GM12878 (cell line): ENCODE measurements around the gene TCF7. TPM values are rescaled to one million over a fixed set of nuclear protein-coding genes. Genes with fewer than 3 reads are reported as not detected.

ENCODE experiments used
- ATAC-seq: fragments of 200-7000 bp; cut with Tn5 transposase; 3 replicates; pipeline ENCODE4 v1.9.1; 2020; ENCODE audit warnings: mild to moderate bottlenecking, moderate library complexity
- BruUV-seq: library from RNA; stranded (reverse); fragments of 400-500 nt; replicated peaks from 2 replicates; lab custom pipeline; 2021; lab: Mats Ljungman, UMichigan
- CTCF ChIA-PET: fragments of 300-600 bp; sonication (Branson Sonifier 250); formaldehyde crosslinking; extraction: SDS; loops from one replicate; lab custom pipeline; 2021; ENCODE audit warnings: inconsistent platforms; lab: Yijun Ruan, JAX
- POLR2A ChIA-PET: fragments of 350-600 bp; formaldehyde crosslinking; extraction: SDS; loops from one replicate; lab custom pipeline; 2021; ENCODE audit warnings: inconsistent platforms; lab: Charles Lee
- RAD21 ChIA-PET: fragments of 300-600 bp; sonication (Branson Sonifier 250); formaldehyde crosslinking; loops from one replicate; lab custom pipeline; 2023; ENCODE audit warnings: antibody characterized with exemption; ENCODE audit not compliant: unreplicated experiment; lab: Charles Lee
- SMC1A ChIA-PET: fragments of 300-600 bp; sonication (Branson Sonifier 250); formaldehyde crosslinking; loops from one replicate; lab custom pipeline; 2023; ENCODE audit not compliant: unreplicated experiment, uncharacterized antibody; lab: Charles Lee
- DNase-seq: peaks from one replicate; pipeline ENCODE4 v3.0.0-alpha.2; 2011; ENCODE audit warnings: low read depth, low spot score
- FAIRE-seq: peaks from 3 replicates; lab custom pipeline; 2011; peaks lifted over from hg19 to GRCh38; lab: Jason Lieb, UNC
- H2AFZ ChIP-seq: 2 replicates; pipeline ENCODE4 v1.6.0; 2011; ENCODE audit warnings: low read depth, low read length, control low read depth; ENCODE audit not compliant: control insufficient read depth
- H3K27ac ChIP-seq: 2 replicates; pipeline ENCODE4 v1.5.1; 2011; ENCODE audit warnings: control low read depth; ENCODE audit not compliant: control insufficient read depth, insufficient read depth
- H3K27me3 ChIP-seq, 2 experiments: replicated peaks in 1 of 2; 2 replicates each; pipeline versions ENCODE4 v1.6.0 to v1.6.1; 2011; ENCODE audit warnings: low read length in 1 of 2; ENCODE audit not compliant: control insufficient read depth in 2 of 2, insufficient read depth in 2 of 2
- H3K36me3 ChIP-seq, 2 experiments: 2 replicates each; pipeline ENCODE4 v1.5.1; 2011; ENCODE audit warnings: low read length in 1 of 2; ENCODE audit not compliant: control insufficient read depth in 2 of 2, insufficient read depth in 2 of 2
- H3K4me1 ChIP-seq: 2 replicates; pipeline ENCODE4 v1.6.1; 2011; ENCODE audit warnings: mild to moderate bottlenecking, low read length, moderate library complexity, mixed read lengths; ENCODE audit not compliant: control insufficient read depth, insufficient read depth
- H3K4me2 ChIP-seq: 2 replicates; pipeline ENCODE4 v1.6.0; 2011; ENCODE audit warnings: control low read depth; ENCODE audit not compliant: control insufficient read depth, insufficient read depth
- H3K4me3 ChIP-seq: fragments of 200-600 bp; sonication (generic); 2 replicates; pipeline ENCODE4 v1.5.1; 2016
- H3K79me2 ChIP-seq: 2 replicates; pipeline ENCODE4 v1.6.0; 2011; ENCODE audit warnings: low read length; ENCODE audit not compliant: control insufficient read depth, insufficient read depth
- H3K9ac ChIP-seq: 2 replicates; pipeline ENCODE4 v1.8.0; 2011; ENCODE audit warnings: low read length, control low read depth, mixed read lengths; ENCODE audit not compliant: control insufficient read depth, insufficient read depth
- H3K9me3 ChIP-seq: replicated peaks from 3 replicates; pipeline ENCODE4 v1.5.1; 2011; ENCODE audit warnings: mild to moderate bottlenecking, low read length; ENCODE audit not compliant: control insufficient read depth, insufficient read depth
- H4K20me1 ChIP-seq: 2 replicates; pipeline ENCODE4 v1.6.0; 2011; ENCODE audit not compliant: control insufficient read depth, insufficient read depth
- IKZF1 ChIP-seq: fragments of 450-650 bp; conservative IDR thresholded peaks from 2 replicates; pipeline ENCODE4 v1.6.1; 2017; ENCODE audit warnings: antibody characterized with exemption, mild to moderate bottlenecking
- IKZF2 ChIP-seq, 2 experiments: fragments of 450-650 bp; IDR thresholded peaks; 2 replicates each; pipeline ENCODE4 v1.6.1; 2017; ENCODE audit warnings: mild to moderate bottlenecking in 2 of 2, moderate library complexity in 2 of 2
- JUND ChIP-seq: IDR thresholded peaks from 2 replicates; pipeline ENCODE4 v1.6.1; 2012; ENCODE audit warnings: low read depth, mild to moderate bottlenecking, low read length, improper control_type of control experiment, moderate library complexity
- MYC ChIP-seq: IDR thresholded peaks from 2 replicates; pipeline ENCODE4 v1.6.1; 2011; ENCODE audit warnings: mild to moderate bottlenecking, low read length, moderate library complexity, inconsistent platforms; ENCODE audit not compliant: insufficient read depth, insufficient replicate concordance, insufficient read length, severe bottlenecking
- RAD51 ChIP-seq: fragments of 450-650 bp; IDR thresholded peaks from 2 replicates; pipeline ENCODE4 v1.6.1; 2016; ENCODE audit warnings: moderate library complexity, mild to moderate bottlenecking, inconsistent platforms
- RFX5 ChIP-seq: IDR thresholded peaks from 2 replicates; pipeline ENCODE4 v1.6.1; 2011; ENCODE audit warnings: low read depth, low read length, improper control_type of control experiment
- SMAD1 ChIP-seq: fragments of 450-650 bp; IDR thresholded peaks from 2 replicates; pipeline ENCODE4 v1.6.1; 2018; ENCODE audit warnings: mild to moderate bottlenecking, low read depth; ENCODE audit not compliant: partially characterized antibody
- SMC3 ChIP-seq: IDR thresholded peaks from 2 replicates; pipeline ENCODE4 v1.6.1; 2011; ENCODE audit warnings: low read length, improper control_type of control experiment, borderline replicate concordance
- ZNF24 ChIP-seq: fragments of 450-650 bp; IDR thresholded peaks from 2 replicates; pipeline ENCODE4 v1.6.1; 2017; ENCODE audit warnings: antibody characterized with exemption, mild to moderate bottlenecking
- ZSCAN29 ChIP-seq: fragments of 450-650 bp; IDR thresholded peaks from 2 replicates; pipeline ENCODE4 v1.6.1; 2017; ENCODE audit warnings: mild to moderate bottlenecking, moderate library complexity
- ZZZ3 ChIP-seq: IDR thresholded peaks from 2 replicates; pipeline ENCODE4 v1.6.1; 2011; ENCODE audit warnings: low read depth; ENCODE audit not compliant: control insufficient read depth, insufficient read length
- WGBS: methylation state at CpG from one replicate; pipeline ENCODE4 v1.1.6; 2016; ENCODE audit warnings: low lambda C conversion rate; ENCODE audit not compliant: insufficient replicate concordance, insufficient coverage; ENCODE audit errors: missing lambda C conversion rate; 5-methylcytosine and 5-hydroxymethylcytosine counted together
- in situ Hi-C: fragments of 300-500 bp; cut with MboI; formaldehyde crosslinking; loops from 9 replicates; pipeline ENCODE4 v1.14.3; 2018; ENCODE audit warnings: mixed read lengths
- intact Hi-C: fragments of 100-400 bp; cut with micrococcal nuclease; formaldehyde crosslinking; loops from one replicate; pipeline ENCODE4 v1.14.2; 2022; ENCODE audit not compliant: unreplicated experiment
- polyA plus RNA-seq, 11 experiments: library from polyadenylated mRNA; depleted of rRNA in 4 of 11; unstranded in 6 of 11; stranded (reverse) in 5 of 11; fragments of >200 nt; fragmentation: Nextera tagmentation in 4 of 11; fragmentation: Illumina TruSeq in 1 of 11; extraction: Ambion mirVana in 4 of 11; extraction: Trizol in 1 of 11; gene quantifications; 1 replicate in 1 of 11; 2 replicates in 10 of 11; pipeline versions ENCODE4 v1.2.1 to v1.2.3, GENCODE V29; 2011 to 2016; ENCODE audit warnings: inconsistent platforms in 2 of 11, missing spikeins in 2 of 11, low read depth in 1 of 11
- total RNA-seq, 4 experiments: library from RNA; depleted of rRNA in 3 of 4; stranded (reverse); fragments of >200 nt in 3 of 4; fragmentation: Illumina TruSeq in 1 of 4; extraction: Trizol in 1 of 4; gene quantifications; 2 replicates each; pipeline versions ENCODE4 v1.2.1 to v1.2.3, GENCODE V29; 2013 to 2021
- TF ChIP-seq, protein P1 (sequence below): IDR thresholded peaks from 2 replicates; pipeline ENCODE4 v1.6.1; 2011; ENCODE audit warnings: low read depth, mild to moderate bottlenecking, low read length, moderate library complexity, borderline replicate concordance; ENCODE audit errors: extremely low read depth

Gene TCF7
- total and polyA plus RNA-seq, 10 of the 15 experiments (the other 5 are each of a cell fraction or from before 2014, with no cell fraction given) = 10.0 to 60.2 (median 23.6) TPM

DNA sequence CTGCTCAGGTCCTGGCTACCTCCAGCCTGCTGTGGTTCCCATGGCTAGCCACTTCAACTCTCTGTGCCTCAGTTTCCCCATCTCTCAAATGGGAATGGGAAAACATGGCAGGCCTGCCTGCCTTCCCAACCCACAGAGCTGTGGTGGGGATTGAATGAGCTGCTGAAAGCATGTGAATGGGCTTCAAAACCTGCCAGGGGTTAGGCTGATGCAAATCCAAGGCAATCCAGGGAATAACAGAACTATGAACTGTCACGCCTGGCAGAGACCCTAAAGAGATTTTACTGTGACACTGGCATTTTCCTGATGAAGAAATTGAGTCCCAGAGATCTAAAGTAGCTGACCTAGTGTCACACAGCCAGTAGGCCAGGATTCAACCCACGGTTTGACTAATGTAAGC lies 29.9 kb upstream of the TCF7 start (continued):
- TF ChIP-seq ZSCAN29 = no peak
- no peak for TF ChIP-seq JUND
- TF ChIP-seq, all 136 proteins: peak for 0

DNA sequence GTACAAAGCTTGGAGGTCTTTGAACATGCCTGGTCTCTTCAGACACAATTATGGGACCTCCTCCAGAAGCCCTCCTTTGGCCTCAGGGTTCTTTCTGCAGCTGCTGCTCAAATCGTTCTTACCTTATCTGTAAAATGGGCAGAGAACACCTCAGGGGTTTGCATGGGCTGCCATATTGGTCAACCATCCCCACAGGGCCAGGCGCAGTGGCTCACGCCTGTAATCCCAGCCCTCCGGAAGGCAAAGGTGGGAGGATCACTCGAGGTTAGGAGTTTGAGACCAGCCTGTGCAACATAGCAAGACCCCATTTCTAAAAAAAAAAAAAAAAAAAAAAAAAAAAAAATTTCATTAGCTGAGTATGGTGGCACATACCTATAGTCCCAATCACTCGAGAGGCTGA lies 29.1 kb upstream of the TCF7 start:
- Histone ChIP-seq H3K9me3 (no peaks in the 10 kb centered on the region), H3K27me3 (no peaks in the 10 kb centered on the region), H3K4me1 (peaks cover 4% of the 10 kb centered on the region), H3K9ac (no peak overlapping the region), H2AFZ (no peak overlapping the region), H3K4me2 (no peak overlapping the region), H3K27ac (no peak overlapping the region), H3K4me3 (no peak overlapping the region), H3K36me3 (no peaks in the 10 kb centered on the region), H3K79me2 (no peaks in the 10 kb centered on the region)
- ChIA-PET CTCF (interaction anchor here (0.6 to 1.0 kb wide), 4 partner anchors 13 to 345 kb away, joined by 3 to 4 read pairs (median 3); no protein-coding TSS in a partner anchor), RAD21 (no interaction called here), SMC1A (interaction anchor here (1.6 to 3.0 kb wide), 2 partner anchors 13 to 15 kb away, joined by 3 to 8 read pairs; no protein-coding TSS in a partner anchor), POLR2A (interaction anchor here (0.6 to 2.2 kb wide), 4 partner anchors 13 to 46 kb away, joined by 3 to 6 read pairs (median 3); no protein-coding TSS in a partner anchor)
- 53% methylated on average over 6 of the region's 6 CpGs for WGBS
- DNase-seq (no peak), ATAC-seq (no peak)
- in situ Hi-C loops = no loop called here
- intact Hi-C loops = no loop called here
- no TSS peak for BruUV-seq
- TF ChIP-seq RAD51 = no peak
- TF ChIP-seq JUND = no peak
- TF ChIP-seq ZNF24 = no peak
- TF ChIP-seq SMAD1 = no peak
- no peak for TF ChIP-seq IKZF2 (IDR thresholded peaks at IDR 0.05)
- TF ChIP-seq MYC = no peak
- TF ChIP-seq ZZZ3 = no peak
- TF ChIP-seq, protein P1, sequence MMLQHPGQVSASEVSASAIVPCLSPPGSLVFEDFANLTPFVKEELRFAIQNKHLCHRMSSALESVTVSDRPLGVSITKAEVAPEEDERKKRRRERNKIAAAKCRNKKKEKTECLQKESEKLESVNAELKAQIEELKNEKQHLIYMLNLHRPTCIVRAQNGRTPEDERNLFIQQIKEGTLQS = no peak
- no peak for TF ChIP-seq SMC3
- TF ChIP-seq RFX5 = no peak
- no peak for TF ChIP-seq IKZF1
- TF ChIP-seq, all 136 proteins: peak for 0
- no peaks in the 10 kb centered on the region for H4K20me1 ChIP-seq
- no peak for FAIRE-seq
